WTC11 (cell line): ENCODE results near the gene ELOA. TPM values are rescaled to one million over a fixed set of nuclear protein-coding genes. Genes with fewer than 3 reads are reported as not detected.

Experiments
- ATAC-seq: fragments of 200-7000 bp; cut with Tn5 transposase; 2 replicates; pipeline ENCODE4 v1.10.0; 2021; ENCODE audit warnings: mild to moderate bottlenecking, moderate library complexity
- CTCF ChIA-PET: fragments of 300-600 bp; sonication (Branson Sonifier 250); formaldehyde crosslinking; loops from one replicate; lab custom pipeline; 2021; ENCODE audit warnings: antibody characterized with exemption; lab: Charles Lee
- POLR2A ChIA-PET: fragments of 350-600 bp; sonication (Branson Sonifier 250); formaldehyde crosslinking; loops from one replicate; lab custom pipeline; 2021; ENCODE audit warnings: antibody characterized with exemption; lab: Charles Lee
- DNase-seq: peaks from one replicate; pipeline ENCODE4 v3.0.0; 2021; ENCODE audit warnings: low spot score
- H3K27ac Mint-ChIP-seq: 2 replicates; pipeline ENCODE4 v1.8.0; 2021; ENCODE audit warnings: mixed read lengths
- H3K27me3 Mint-ChIP-seq: 2 replicates; pipeline ENCODE4 v1.8.0; 2021; ENCODE audit warnings: low read depth, mild to moderate bottlenecking, moderate library complexity, mixed read lengths
- H3K36me3 Mint-ChIP-seq: 2 replicates; pipeline ENCODE4 v1.8.0; 2021; ENCODE audit warnings: mixed read lengths
- H3K4me1 Mint-ChIP-seq: 2 replicates; pipeline ENCODE4 v1.8.0; 2022; ENCODE audit warnings: mixed read lengths
- H3K4me3 Mint-ChIP-seq: 2 replicates; pipeline ENCODE4 v1.8.0; 2021; ENCODE audit warnings: mild to moderate bottlenecking, moderate library complexity, mixed read lengths
- H3K9me3 Mint-ChIP-seq: 2 replicates; pipeline ENCODE4 v1.8.0; 2021; ENCODE audit warnings: mixed read lengths
- ELF4 ChIP-seq: sonication (generic); formaldehyde crosslinking; IDR thresholded peaks from 2 replicates; pipeline ENCODE4 v1.8.1; 2022; ENCODE audit warnings: low read depth, mild to moderate bottlenecking, moderate library complexity, missing genetic modification reagents
- GABPB1 ChIP-seq: sonication (generic); formaldehyde crosslinking; IDR thresholded peaks from 2 replicates; pipeline ENCODE4 v1.8.1; 2023; ENCODE audit warnings: mild to moderate bottlenecking, missing genetic modification reagents
- MYBL2 ChIP-seq: sonication (generic); formaldehyde crosslinking; IDR thresholded peaks from 2 replicates; pipeline ENCODE4 v1.8.1; 2023; ENCODE audit warnings: mild to moderate bottlenecking, moderate library complexity, missing genetic modification reagents
- NFYB ChIP-seq: sonication (generic); formaldehyde crosslinking; conservative IDR thresholded peaks from 2 replicates; pipeline ENCODE4 v1.8.0; 2022; ENCODE audit warnings: low read depth, missing genetic modification reagents
- ZNF396 ChIP-seq: fragments of 250-450 bp; sonication (Bioruptor Pico); IDR thresholded peaks from 2 replicates; pipeline ENCODE4 v1.8.0; 2021; ENCODE audit warnings: mild to moderate bottlenecking, moderate library complexity, borderline replicate concordance
- total RNA-seq: library from RNA; stranded (reverse); gene quantifications from 3 replicates; pipeline ENCODE4 v1.2.3, GENCODE V29; 2021
- TF ChIP-seq, protein P1 (sequence below): sonication (generic); formaldehyde crosslinking; IDR thresholded peaks from 2 replicates; pipeline ENCODE4 v1.8.1; 2023; ENCODE audit warnings: mild to moderate bottlenecking, missing genetic modification reagents
- TF ChIP-seq, protein P2 (sequence below): fragments of 250-450 bp; sonication (Bioruptor Pico); IDR thresholded peaks from 2 replicates; pipeline ENCODE4 v2.1.2; 2022; ENCODE audit warnings: mild to moderate bottlenecking, moderate library complexity
- TF ChIP-seq, protein P3 (sequence below): fragments of 200-600 bp; IDR thresholded peaks from 2 replicates; pipeline ENCODE4 v1.8.0; 2022; ENCODE audit warnings: antibody characterized with exemption
- TF ChIP-seq, protein P4 (sequence below): sonication (generic); formaldehyde crosslinking; IDR thresholded peaks from 2 replicates; pipeline ENCODE4 v1.8.1; 2022; ENCODE audit warnings: low read depth, missing genetic modification reagents, borderline replicate concordance
- TF ChIP-seq, protein P5 (sequence below): fragments of 250-450 bp; sonication (Bioruptor Pico); conservative IDR thresholded peaks from 2 replicates; pipeline ENCODE4 v1.9.0; 2021; ENCODE audit warnings: mild to moderate bottlenecking
- TF ChIP-seq, protein P6 (sequence below): sonication (generic); formaldehyde crosslinking; IDR thresholded peaks from 2 replicates; pipeline ENCODE4 v1.8.0; 2022; ENCODE audit warnings: mild to moderate bottlenecking, missing genetic modification reagents
- TF ChIP-seq, protein P7 (sequence below): sonication (generic); formaldehyde crosslinking; IDR thresholded peaks from 2 replicates; pipeline ENCODE4 v1.8.1; 2022; ENCODE audit warnings: mild to moderate bottlenecking, missing genetic modification reagents, moderate library complexity, borderline replicate concordance

Gene ELOA
- total RNA-seq, 1 experiment from 2014 or later: 45.1 TPM

DNA sequence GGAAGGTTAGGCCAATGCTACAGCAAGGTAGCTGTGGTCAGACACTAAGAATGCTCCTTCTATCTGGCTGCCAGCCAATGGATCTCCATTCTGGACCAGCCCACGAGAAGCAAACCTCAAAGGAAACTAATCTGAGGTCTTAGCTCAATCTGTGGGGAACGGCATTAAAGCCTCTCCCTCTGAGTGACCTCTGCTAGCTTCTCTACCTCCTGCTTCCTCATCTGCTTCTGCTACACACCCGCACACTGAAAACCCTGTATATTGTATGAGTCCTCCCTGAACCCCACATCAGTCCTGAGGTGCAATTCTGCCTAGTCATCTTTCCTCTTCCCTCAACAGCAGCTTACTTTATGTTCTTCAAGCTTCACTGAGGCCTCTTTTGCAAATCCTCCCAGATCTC, 64.2 kb downstream of the ELOA start (continued):
- TF ChIP-seq, protein P1, sequence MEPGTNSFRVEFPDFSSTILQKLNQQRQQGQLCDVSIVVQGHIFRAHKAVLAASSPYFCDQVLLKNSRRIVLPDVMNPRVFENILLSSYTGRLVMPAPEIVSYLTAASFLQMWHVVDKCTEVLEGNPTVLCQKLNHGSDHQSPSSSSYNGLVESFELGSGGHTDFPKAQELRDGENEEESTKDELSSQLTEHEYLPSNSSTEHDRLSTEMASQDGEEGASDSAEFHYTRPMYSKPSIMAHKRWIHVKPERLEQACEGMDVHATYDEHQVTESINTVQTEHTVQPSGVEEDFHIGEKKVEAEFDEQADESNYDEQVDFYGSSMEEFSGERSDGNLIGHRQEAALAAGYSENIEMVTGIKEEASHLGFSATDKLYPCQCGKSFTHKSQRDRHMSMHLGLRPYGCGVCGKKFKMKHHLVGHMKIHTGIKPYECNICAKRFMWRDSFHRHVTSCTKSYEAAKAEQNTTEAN: no peak
- TF ChIP-seq, protein P2, sequence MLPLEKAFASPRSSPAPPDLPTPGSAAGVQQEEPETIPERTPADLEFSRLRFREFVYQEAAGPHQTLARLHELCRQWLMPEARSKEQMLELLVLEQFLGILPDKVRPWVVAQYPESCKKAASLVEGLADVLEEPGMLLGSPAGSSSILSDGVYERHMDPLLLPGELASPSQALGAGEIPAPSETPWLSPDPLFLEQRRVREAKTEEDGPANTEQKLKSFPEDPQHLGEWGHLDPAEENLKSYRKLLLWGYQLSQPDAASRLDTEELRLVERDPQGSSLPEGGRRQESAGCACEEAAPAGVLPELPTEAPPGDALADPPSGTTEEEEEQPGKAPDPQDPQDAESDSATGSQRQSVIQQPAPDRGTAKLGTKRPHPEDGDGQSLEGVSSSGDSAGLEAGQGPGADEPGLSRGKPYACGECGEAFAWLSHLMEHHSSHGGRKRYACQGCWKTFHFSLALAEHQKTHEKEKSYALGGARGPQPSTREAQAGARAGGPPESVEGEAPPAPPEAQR (CRISPR knock-in tag): no peak

DNA sequence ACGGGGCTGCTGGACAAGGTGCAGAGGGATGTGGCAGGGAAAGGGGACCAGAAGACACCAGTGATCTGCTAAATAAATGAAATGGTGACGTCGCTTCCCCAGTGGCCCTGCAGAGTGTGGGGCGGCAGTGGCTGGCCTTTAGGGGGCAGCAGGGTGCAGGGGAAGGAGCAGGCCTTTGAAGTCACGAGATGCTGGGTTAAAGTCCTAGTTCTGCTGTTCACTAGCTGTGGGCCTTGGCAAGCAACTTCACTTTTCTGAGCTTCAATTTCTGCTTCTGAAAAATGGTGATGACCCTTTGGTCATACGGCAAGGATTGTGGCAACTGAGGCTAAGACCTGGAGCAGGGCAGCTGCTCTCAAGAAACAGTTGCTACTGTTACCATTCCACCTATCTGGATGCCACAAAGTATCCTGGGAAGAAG, 66.5 kb downstream of the ELOA start:
- DNase-seq (peak; percentile 84), ATAC-seq (peak; percentile 81)
- TF ChIP-seq, protein P3, sequence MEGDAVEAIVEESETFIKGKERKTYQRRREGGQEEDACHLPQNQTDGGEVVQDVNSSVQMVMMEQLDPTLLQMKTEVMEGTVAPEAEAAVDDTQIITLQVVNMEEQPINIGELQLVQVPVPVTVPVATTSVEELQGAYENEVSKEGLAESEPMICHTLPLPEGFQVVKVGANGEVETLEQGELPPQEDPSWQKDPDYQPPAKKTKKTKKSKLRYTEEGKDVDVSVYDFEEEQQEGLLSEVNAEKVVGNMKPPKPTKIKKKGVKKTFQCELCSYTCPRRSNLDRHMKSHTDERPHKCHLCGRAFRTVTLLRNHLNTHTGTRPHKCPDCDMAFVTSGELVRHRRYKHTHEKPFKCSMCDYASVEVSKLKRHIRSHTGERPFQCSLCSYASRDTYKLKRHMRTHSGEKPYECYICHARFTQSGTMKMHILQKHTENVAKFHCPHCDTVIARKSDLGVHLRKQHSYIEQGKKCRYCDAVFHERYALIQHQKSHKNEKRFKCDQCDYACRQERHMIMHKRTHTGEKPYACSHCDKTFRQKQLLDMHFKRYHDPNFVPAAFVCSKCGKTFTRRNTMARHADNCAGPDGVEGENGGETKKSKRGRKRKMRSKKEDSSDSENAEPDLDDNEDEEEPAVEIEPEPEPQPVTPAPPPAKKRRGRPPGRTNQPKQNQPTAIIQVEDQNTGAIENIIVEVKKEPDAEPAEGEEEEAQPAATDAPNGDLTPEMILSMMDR: 0 out of 2 replicates have a peak, but pooled peaks have one; percentile 51
- no peak for TF ChIP-seq ELF4 (CRISPR knock-in tag)
- TF ChIP-seq MYBL2: no peak
- TF ChIP-seq, protein P4, sequence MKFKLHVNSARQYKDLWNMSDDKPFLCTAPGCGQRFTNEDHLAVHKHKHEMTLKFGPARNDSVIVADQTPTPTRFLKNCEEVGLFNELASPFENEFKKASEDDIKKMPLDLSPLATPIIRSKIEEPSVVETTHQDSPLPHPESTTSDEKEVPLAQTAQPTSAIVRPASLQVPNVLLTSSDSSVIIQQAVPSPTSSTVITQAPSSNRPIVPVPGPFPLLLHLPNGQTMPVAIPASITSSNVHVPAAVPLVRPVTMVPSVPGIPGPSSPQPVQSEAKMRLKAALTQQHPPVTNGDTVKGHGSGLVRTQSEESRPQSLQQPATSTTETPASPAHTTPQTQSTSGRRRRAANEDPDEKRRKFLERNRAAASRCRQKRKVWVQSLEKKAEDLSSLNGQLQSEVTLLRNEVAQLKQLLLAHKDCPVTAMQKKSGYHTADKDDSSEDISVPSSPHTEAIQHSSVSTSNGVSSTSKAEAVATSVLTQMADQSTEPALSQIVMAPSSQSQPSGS: no peak
- no peak overlapping the region for H3K27ac Mint-ChIP-seq
- H3K9me3 Mint-ChIP-seq: no peaks in the 10 kb centered on the region
- POLR2A ChIA-PET: no interaction called here
- no peak overlapping the region for H3K4me3 Mint-ChIP-seq
- H3K36me3 Mint-ChIP-seq: peaks cover 6% of the 10 kb centered on the region; the same call in 1 of the 2 replicates
- H3K27me3 Mint-ChIP-seq: no peaks in the 10 kb centered on the region; the same call in 1 of the 2 replicates
- H3K4me1 Mint-ChIP-seq: peaks cover 7% of the 10 kb centered on the region
- CTCF ChIA-PET: interaction anchor here (0.6 to 5.3 kb wide), 28 partner anchors 8 to 755 kb away, joined by 3 to 109 read pairs (median 8); partner anchors contain the start of genes CNR2, FUCA1, GALE and HMGCL

DNA sequence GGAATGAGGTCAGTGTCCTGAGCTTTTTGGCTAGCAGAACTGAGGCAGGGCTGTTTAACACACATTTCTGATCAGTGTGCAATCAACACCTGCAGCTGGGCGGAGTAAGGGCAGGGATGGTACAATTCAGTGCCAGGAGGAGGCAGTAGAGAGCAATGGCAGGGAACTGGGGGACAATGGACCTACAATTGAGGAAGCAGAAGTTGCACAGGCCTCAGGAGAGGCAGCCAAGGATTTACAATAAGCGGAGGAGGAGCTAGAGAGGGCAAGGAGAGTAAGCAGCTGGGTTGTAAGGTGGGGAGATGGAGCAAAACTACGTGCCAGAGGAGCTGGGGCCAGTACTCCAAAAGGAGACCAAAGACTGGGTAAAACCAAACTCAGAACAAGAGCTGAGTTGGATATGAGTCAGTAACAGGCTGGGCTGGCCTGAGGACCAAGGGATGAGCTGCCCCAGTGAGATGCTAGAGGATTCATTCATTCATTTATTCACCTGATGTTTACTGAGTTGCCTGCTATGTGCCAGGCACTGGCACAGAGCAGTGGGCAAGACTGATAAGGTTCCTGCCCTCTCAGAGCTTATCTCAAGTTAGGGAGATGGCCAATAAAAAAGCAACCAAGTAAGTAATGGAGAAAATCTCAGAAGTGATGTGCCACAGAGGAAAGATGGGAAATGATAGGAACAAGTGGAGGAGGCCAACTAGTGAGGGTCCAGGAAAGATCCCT, 67.7 kb downstream of the ELOA start:
- no peak overlapping the region for H3K27ac Mint-ChIP-seq
- peaks cover 6% of the 10 kb centered on the region; the same call in 1 of the 2 replicates for H3K36me3 Mint-ChIP-seq
- peak; percentile 79 for DNase-seq
- no peaks in the 10 kb centered on the region; the same call in 1 of the 2 replicates for H3K27me3 Mint-ChIP-seq
- no peak for TF ChIP-seq GABPB1 (CRISPR knock-in tag)
- TF ChIP-seq, protein P5, sequence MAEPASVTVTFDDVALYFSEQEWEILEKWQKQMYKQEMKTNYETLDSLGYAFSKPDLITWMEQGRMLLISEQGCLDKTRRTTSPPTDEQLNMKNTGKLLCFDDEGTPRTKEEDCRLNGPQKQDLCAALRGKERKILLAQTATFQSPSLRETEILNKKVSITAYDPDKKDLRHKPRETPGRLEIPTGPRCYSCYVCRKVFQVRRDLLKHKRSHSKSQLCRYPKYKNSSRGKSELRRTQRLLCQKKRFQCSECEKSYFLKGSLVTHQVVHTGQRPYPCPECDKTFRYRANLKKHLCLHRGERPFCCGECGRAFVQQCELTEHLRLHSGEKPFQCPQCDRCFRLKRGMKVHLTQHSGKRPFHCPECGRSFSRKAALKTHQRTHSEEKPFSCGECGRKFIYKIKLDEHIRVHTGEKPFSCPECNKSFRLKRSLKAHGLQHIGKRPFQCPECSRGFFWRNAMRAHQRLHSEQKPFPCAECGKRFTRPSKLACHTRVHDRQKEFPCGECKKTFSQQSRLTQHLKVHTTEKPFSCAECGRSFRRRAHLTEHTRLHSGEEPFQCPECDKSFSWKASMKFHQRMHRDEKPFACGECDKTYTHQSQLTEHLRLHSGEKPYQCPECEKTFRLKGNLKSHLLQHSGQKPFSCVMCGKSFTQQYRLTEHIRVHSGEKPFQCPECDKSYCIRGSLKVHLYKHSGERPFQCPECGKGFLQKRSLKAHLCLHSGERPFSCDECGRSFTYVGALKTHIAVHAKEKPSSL (CRISPR knock-in tag): no peak
- no peak for TF ChIP-seq ZNF396 (CRISPR knock-in tag)
- TF ChIP-seq, protein P6, sequence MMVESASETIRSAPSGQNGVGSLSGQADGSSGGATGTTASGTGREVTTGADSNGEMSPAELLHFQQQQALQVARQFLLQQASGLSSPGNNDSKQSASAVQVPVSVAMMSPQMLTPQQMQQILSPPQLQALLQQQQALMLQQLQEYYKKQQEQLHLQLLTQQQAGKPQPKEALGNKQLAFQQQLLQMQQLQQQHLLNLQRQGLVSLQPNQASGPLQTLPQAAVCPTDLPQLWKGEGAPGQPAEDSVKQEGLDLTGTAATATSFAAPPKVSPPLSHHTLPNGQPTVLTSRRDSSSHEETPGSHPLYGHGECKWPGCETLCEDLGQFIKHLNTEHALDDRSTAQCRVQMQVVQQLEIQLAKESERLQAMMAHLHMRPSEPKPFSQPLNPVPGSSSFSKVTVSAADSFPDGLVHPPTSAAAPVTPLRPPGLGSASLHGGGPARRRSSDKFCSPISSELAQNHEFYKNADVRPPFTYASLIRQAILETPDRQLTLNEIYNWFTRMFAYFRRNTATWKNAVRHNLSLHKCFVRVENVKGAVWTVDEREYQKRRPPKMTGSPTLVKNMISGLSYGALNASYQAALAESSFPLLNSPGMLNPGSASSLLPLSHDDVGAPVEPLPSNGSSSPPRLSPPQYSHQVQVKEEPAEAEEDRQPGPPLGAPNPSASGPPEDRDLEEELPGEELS (CRISPR knock-in tag): no peak
- TF ChIP-seq, protein P3: peak; percentile 77
- TF ChIP-seq NFYB: no peak
- TF ChIP-seq, protein P7, sequence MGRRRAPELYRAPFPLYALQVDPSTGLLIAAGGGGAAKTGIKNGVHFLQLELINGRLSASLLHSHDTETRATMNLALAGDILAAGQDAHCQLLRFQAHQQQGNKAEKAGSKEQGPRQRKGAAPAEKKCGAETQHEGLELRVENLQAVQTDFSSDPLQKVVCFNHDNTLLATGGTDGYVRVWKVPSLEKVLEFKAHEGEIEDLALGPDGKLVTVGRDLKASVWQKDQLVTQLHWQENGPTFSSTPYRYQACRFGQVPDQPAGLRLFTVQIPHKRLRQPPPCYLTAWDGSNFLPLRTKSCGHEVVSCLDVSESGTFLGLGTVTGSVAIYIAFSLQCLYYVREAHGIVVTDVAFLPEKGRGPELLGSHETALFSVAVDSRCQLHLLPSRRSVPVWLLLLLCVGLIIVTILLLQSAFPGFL (CRISPR knock-in tag): no peak
- TF ChIP-seq, all 79 proteins: peak for 1
- ATAC-seq: peak; percentile 90
- ChIA-PET CTCF (interaction anchor here (0.6 to 5.3 kb wide), 70 partner anchors 12 to 576 kb away, joined by 3 to 109 read pairs (median 5); partner anchors contain the start of genes CNR2, ELOA, FUCA1 and GALE), POLR2A (interaction anchor here (0.8 to 1.0 kb wide), 2 partner anchors 14 to 146 kb away, joined by 3 to 6 read pairs; partner anchors contain the start of gene HMGCL)
- Mint-ChIP-seq H3K4me1 (peaks cover 7% of the 10 kb centered on the region), H3K4me3 (no peak overlapping the region), H3K9me3 (no peaks in the 10 kb centered on the region)
